Stimulated activated CD4-positive, alpha-beta T cell treated with anti-CD3 and anti-CD28 coated beads, Interleukin-1b, Interleukin-23, amount 100 ng/mL, for 4 hours (primary cell): Measurements from ENCODE around the gene NODAL.

Source experiments
- DNase-seq, 2 donors: peaks; one replicate each; pipeline ENCODE4 v3.0.0-alpha.2; 2020; ENCODE audit warnings: low read depth in 2 of 2

Gene NODAL

DNA sequence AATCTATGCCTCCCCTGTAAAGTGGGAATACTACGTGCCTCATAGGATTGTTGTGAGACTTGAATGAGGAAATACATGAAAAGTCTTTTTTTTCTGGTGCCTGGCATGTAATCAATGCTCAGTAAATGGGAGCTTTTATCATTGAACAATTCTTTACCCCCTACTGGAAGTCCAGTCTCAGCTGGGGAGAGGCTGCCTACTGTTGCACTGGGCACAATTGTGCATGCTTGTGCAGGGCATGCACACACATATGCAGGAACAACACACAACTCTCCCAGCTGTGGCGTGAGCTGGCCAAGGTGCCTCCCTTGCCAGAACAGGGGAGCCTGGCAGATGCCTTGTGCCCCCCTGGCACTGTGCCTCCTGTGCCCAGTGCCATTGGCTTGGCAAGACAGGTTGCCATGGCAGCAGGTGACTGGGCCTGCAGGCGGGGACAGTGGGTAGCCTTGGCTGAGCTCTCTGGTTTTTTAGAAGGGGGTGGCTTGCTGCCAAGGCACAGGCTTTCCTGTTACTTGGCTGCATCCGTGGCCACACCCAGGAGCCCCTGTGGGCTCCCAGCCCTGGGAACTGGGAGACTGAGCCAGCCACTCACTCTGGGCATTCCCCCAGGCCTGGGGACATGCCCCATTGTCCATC is 21.0 kb upstream of the NODAL start:
- DNase-seq, result no peak

DNA sequence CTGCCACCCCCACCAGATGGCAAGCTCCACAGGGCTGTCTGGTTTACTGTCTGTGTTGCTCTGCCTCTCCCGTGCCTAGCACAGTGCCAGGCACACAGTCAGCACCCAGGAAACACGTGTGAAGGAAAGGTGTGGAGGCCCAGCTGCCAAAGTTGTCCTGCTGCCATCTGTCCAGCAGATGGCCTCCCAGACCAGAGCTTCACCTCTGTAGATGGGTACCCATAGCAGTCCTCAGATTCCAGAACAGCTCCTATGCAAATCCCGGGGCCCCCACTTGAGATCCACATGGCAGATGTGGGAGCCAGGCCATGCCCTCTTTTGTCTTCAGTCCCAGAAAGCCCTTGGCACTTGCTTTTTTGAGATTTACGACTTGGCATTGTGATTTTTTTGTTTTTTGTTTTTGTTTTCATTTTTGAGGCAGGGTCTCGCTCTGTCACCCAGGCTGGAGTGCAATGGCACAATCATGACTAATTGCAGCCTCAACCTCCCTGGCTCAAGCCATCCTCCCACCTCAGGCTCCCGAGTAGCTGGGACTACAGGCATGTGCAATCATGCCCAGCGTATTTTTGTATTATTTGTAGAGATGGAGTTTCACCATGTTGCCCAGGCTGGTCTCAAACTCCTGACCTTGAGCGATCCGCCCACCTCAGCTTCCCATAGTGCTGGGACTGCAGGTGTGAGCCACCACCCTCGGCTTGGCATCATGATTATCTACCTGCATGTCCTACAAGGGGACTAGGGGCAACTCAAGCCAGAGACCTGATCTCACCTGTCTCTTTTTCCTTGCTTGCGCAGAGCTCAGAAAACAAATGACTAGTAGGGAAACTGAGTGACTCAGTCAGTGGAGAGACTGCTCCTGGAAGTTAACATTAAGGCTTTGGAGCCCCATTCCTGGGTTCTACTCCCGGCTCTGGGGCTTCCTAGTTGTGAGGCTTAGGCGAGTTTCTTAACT is 20.2 kb upstream of the NODAL start:
- DNase-seq, result peak in 1 of 2 donors; percentile 47

DNA sequence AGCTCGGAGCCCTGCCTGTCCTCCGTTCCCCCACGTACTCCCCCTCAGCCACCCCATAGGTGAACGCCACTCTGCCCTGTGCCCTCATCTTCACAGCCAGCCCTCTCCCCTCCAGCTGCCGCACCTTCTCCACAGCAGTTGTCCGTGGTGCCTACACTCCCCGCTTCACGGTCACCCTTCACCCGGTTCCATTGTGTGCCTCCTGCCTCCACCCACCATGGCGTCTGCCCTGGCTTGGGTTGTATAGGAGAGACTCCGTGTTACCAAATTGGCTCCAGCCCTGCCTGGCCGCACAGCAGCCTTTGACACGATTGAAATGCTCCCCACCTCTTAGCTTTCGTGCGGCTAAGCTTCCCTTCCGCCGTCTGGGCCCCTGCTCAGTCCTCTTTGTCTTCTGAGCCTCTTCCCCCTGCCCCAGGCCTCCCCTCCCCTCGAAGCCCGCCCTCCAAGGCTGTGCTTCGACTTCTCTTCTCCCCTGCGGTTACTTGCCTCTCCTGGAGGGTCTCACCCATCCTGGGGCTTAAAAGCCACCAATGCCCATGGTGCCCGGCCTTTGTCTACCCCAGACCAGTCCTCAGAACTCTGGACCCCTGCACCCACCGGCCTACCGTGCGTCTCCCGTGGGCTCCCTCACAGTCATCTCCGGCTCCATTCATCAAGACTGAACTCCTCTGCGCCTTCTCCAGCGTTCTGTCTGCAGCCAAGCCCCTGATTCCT is 18.5 kb upstream of the NODAL start:
- no peak for DNase-seq

- no peak for DNase-seq
These were observed 17.7 kb upstream of the NODAL start for GRCh38 chr10:70459061-70459773.

DNA sequence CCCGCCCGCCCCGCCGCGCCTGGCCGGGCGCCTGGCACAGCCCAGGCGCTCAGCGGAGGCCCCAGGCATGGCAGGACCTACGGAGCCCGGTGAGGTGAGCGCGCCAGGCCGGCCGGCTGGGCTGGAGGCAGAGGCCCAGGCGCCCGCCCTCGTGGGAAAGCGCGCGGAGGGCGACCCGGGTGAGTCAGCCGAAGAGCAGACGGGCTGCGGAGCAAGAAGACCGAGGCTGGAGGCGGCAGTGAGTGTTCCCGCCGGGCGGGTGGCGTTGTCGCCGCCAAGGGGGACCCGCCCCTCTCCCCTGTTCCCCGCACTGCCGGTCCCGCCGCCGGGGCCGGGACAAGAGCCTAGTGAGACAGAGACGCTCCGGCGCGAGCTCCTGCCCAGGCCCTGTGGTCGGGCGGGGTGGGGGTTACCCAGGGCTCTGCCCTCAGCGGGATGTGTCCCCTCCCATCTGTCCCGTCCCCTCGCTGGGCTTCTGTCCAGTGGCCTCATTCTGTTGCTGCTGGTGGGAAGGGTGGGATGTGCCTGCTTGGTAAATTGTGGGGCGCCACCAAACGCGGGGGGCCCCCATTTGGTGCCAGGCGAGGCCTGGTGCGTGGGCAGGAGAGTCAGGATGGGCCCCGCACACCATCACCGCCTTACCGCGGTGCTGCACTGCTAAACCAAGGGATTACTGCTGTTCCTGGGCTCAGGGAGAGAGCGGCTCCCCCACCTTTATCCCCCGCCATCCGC is 17.0 kb upstream of the NODAL start:
- peak; percentile 48 to 53 for DNase-seq

- DNase-seq, result no peak
These were observed 16.4 kb upstream of the NODAL start for GRCh38 chr10:70457759-70458305.

- DNase-seq, result no peak
These were observed 14.7 kb upstream of the NODAL start for GRCh38 chr10:70456164-70456563.

DNA sequence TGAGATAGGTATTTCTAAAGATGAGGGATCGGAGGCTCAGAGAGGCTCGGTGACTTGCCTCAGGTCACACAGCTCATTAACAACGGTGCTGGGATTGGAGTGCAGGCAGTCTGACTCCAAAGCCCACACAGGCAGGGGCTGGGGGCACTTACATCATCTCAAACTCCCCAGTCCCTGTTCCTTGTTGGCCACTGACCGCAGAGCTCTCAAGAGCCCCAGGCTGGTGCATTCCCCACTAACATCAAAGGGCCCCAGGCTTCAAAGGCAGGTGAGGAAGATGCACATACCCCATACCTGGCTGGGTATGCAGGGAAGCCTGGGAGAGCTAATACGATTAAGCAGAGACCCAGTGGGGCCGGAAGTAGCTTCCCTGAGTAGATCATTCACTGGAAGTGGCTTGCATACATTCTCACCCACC is 13.7 kb upstream of the NODAL start:
- DNase-seq, result no peak

- DNase-seq, result no peak
These were observed 6.8 kb upstream of the NODAL start for GRCh38 chr10:70448236-70448635.

DNA sequence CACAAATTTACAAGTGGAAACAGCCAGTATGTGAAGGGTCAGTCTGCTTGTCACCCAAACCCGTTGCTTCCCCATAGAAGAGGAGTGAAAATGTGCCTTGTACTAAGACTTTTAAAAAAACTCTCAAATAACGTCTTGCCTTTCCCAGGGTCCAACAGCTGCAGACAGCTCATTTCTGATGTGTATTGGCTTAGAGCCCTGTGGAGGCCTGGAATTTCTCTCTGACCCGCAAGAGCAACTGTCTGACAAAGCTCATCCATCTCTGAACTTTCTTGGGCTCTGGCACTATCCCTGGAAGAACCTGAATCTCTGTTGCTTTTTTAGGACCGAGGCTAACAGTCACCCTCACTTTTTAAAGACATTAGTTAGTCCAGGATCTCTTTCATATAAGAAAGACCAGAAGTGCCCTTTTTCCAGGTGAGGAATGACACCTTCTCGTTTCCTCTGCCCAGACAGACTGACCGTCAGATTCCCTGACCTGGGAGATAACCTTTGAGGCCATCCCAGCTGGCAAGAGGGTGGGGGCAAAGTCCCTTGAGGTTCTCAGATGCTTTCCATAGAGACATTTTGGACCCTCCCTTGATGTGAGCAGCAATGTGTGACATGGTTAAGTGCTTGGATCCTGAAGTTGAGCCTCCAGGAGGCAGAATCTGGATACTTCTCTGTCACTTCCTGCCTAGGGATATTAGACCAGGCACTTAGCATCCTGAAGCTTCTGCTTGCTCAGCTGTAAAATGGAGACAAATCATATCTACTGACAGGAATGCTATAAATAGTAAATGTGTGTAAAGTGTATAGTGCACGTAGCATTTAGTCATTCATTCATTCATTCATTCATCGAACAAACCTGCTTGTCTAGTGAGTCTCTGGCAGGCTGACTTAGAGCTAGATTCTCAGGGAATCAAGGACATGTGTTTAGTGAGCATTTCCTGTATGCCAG is 4.5 kb upstream of the NODAL start:
- no peak for DNase-seq

GRCh38 chr10:70444744-70445143 is 3.3 kb upstream of the NODAL start:
- no peak for DNase-seq

DNA sequence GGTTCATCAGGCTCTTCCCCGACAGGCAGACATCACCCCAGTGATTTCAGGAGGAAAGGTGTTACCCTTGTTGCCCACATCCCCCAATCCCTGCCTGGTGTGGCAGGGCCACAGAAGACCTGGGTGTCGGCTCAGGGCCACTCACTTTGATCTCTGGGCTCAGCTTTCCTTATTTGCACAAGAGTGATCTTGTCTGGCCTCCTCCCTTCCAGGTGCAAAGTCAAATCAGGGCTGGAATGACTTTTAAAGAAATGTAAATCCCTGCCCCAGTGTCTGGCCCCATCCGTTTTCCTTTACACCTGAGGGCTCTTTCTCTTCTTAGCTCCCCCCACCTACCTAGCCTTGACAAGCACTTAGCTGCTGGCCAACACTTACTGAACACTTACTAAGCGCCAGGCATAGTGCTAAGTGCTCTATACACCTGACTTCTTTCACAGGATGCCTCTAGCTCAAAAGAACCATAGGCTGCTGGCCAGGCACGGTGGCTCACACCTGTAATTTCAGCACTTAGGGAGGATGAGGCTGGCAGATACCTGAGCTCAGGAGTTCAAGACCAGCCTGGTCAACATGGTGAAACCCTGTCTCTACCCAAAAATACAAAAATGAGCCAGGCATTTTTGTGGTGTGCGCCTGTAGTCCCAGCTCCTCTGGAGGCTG is 979 bp upstream of the NODAL start:
- DNase-seq, result no peak

GRCh38 chr10:70441895-70442309 is 421 bp upstream of the NODAL start:
- no peak for DNase-seq

GRCh38 chr10:70440296-70441160 is 953 bp downstream of the NODAL start:
- no peak for DNase-seq

DNA sequence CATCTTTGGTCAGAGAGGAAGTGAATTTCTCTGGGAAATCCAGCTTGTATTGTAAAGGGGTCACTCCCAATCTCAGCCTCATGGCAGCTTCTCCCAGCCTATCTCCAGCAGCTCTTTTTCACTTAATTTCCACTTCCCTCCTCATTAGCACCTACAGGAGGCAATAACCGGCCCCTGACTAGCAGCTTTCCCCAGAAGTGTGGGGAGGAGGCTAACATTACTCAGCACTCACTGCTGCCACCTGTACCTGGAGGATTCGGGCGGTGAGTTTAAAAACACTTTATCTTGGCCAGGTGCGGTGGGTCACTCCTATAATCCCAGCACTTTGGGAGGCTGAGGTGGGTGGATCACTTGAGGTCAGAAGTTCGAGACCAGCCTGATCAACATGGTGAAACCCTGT is 3.8 kb downstream of the NODAL start:
- no peak for DNase-seq

DNA sequence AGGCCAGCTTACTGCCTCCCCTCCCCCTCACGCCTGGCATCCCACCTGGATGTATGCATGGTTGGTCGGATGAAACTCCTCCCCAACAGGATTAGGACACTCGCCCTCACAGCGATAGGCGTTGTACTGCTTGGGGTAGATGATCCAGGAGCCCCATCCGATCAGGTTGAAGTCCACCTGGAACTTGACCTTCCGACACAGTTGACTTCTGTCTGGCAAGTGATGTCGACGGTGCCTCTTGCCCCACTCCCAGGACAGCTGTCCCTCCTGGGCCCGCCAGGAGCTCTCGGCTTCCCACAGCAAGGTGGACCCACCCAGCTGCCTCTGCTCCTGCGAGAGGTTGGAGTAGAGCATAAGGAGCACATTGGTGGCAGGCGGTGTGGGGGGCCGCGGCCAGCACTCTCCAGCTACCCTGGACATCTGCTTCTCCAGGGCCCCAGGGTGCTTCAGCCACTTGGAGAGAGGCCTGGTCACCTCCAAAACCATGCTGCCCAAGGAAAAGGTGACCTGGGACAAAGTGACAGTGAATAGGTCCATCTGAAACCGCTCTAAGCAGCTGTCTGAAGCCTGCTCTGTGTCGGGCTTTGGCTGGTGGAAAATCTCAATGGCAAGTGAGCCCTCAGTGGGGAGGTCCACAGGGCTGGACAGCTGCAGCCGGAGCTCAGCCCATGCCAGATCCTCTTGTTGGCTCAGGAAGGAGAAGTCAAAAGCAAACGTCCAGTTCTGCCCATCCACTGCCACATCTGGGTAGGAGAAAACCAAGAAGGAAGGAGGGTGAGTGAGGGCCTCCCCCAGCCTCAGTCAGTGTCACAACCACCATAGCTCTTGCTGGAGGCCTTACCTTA is 6.0 kb downstream of the NODAL start:
- DNase-seq, result no peak

DNA sequence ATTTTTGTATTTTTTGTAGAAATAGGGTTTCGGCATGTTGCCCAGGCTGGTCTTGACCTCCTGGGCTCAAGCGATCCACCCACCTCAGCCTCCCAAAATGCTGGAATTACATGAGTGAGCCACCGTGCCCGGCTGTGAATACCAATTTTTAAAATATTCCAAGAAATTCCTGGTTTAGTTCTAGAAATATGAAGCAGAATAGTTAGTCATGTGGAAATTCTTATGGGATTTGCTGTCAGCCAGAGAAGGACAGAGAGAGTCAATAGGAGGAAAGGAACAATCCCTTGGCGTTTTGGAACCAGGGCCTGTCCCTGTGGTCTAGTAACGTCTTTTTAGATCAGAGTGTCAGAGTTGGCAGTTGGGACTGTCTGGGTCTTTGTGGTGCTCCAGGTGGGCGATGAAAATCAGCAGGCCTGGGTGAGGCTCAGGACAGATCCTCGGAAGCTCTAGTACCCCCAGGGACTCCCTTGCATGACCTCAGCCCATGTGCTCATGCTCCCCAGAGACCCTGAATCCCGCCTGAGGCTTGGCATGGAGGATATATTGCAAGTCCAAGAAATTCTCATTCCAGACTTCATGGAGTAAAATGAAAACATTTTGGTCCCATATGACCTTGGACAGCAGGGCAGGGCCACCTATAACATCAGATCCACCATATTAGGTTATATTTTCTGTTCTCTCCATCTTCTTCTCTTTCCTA is 7.8 kb downstream of the NODAL start:
- no peak for DNase-seq
